ENCODE data around the gene A2ML1. TPM values are rescaled to one million over a fixed set of nuclear protein-coding genes. Genes with fewer than 3 reads are reported as not detected.

A2ML1 gene
- total and polyA plus RNA-seq, 7 experiments from 2014 or later = not detected

DNA sequence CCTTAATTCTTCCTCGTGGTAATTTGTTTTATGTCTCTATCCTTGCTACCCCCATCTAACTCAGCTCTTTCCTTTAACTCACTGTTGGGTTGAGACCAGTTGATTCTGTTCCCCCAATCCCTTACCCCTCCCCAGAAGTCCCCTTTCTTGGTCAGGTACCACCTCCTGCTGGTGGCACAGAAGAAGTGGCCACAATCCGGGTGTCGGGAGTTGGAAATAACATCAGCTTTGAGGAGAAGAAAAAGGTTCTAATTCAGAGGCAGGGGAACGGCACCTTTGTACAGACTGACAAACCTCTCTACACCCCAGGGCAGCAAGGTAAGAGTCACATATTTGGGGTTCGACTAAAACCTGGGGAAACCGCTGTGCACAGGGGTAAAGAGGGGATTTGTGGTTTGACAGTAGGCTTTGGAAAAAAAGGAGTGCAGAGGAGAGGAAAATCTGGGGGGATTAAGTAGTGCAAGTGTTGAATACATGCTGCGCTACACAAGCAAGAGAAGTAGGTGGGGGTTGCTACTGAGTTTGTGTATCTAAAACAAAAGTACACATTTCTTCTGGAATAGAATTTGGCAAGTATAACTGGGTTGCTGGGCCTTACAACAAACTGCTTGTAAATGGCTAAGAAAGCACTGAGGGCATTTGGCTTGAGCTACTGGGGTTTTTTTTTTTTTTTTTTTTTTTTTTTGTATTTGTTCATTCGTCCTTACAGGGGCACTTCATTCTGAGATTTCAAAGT, 1.3 kb downstream of the A2ML1 start:
- Mint-ChIP-seq H3K9me3 (peaks cover 0 to 9% (median 0%) of the 10 kb centered on the region in 11 donors), H3K27me3 (peaks cover under 1 to 12% (median 7%) of the 10 kb centered on the region in 5 donors), H3K27ac (no peak overlapping the region), H3K4me1 (no peaks in the 10 kb centered on the region), H3K4me3 (no peak overlapping the region), H3K36me3 (peaks cover 0 to 6% (median 0%) of the 10 kb centered on the region in 5 donors)
- DNase-seq (peak in 4 of 9 donors; percentile 3 to 8 (median 4)), ATAC-seq (no peak)
- ChIA-PET CTCF (no interaction called here), POLR2A (no interaction called here)
- Histone ChIP-seq H3K27me3 (ENCODE audit: control insufficient read depth in 2 of 2, insufficient read depth in 2 of 2, low read length in 2 of 2) (no peaks in the 10 kb centered on the region), H3K4me3 (ENCODE audit: low read length) (no peak overlapping the region), H3K36me3 (ENCODE audit: control insufficient read depth in 2 of 3, insufficient read depth in 3 of 3, low read length in 3 of 3) (no peaks in the 10 kb centered on the region), H3K9me3 (ENCODE audit: control insufficient read depth in 2 of 3, low read length in 3 of 3) (no peaks in the 10 kb centered on the region), H3K27ac (ENCODE audit: low read depth, low read length) (no peak overlapping the region), H3K4me1 (ENCODE audit: control insufficient read depth in 2 of 2, insufficient read depth in 2 of 2, low read length in 2 of 2) (no peaks in the 10 kb centered on the region)
- intact Hi-C loops (cut with micrococcal nuclease) = loop anchor here in 1 of 2 donors (1.0 to 2.0 kb wide), 2 partner anchors 141 to 279 kb away; no protein-coding TSS in a partner anchor

- H3K36me3 Mint-ChIP-seq = peaks cover 0 to 6% (median 0%) of the 10 kb centered on the region in 5 donors
- ChIA-PET POLR2A (no interaction called here), CTCF (no interaction called here)
- no peak for ATAC-seq
- H3K9me3 Mint-ChIP-seq = peaks cover 0 to 9% (median 0%) of the 10 kb centered on the region in 11 donors
- H3K4me3 Mint-ChIP-seq = no peak overlapping the region
- H3K4me1 Mint-ChIP-seq = peaks cover 0 to 3% (median 0%) of the 10 kb centered on the region in 7 donors
- no peak for DNase-seq
- no peak overlapping the region for H3K27ac ChIP-seq (ENCODE audit: low read depth, low read length)
- H3K36me3 ChIP-seq (ENCODE audit: control insufficient read depth in 2 of 3, insufficient read depth in 3 of 3, low read length in 3 of 3) = no peaks in the 10 kb centered on the region
- no peak overlapping the region for H3K27ac Mint-ChIP-seq
- H3K27me3 Mint-ChIP-seq = peaks cover 5 to 12% (median 8%) of the 10 kb centered on the region in 5 donors
- no peak overlapping the region for H3K4me3 ChIP-seq (ENCODE audit: low read length)
- no peaks in the 10 kb centered on the region for H3K27me3 ChIP-seq (ENCODE audit: control insufficient read depth in 2 of 2, insufficient read depth in 2 of 2, low read length in 2 of 2)
- H3K9me3 ChIP-seq (ENCODE audit: control insufficient read depth in 2 of 3, low read length in 3 of 3) = no peaks in the 10 kb centered on the region
- intact Hi-C loops (cut with micrococcal nuclease) = no loop called here
- no peaks in the 10 kb centered on the region for H3K4me1 ChIP-seq (ENCODE audit: control insufficient read depth in 2 of 2, insufficient read depth in 2 of 2, low read length in 2 of 2)
Measured at GRCh38 chr12:8827551-8828256, 5.3 kb downstream of the A2ML1 start.

DNA sequence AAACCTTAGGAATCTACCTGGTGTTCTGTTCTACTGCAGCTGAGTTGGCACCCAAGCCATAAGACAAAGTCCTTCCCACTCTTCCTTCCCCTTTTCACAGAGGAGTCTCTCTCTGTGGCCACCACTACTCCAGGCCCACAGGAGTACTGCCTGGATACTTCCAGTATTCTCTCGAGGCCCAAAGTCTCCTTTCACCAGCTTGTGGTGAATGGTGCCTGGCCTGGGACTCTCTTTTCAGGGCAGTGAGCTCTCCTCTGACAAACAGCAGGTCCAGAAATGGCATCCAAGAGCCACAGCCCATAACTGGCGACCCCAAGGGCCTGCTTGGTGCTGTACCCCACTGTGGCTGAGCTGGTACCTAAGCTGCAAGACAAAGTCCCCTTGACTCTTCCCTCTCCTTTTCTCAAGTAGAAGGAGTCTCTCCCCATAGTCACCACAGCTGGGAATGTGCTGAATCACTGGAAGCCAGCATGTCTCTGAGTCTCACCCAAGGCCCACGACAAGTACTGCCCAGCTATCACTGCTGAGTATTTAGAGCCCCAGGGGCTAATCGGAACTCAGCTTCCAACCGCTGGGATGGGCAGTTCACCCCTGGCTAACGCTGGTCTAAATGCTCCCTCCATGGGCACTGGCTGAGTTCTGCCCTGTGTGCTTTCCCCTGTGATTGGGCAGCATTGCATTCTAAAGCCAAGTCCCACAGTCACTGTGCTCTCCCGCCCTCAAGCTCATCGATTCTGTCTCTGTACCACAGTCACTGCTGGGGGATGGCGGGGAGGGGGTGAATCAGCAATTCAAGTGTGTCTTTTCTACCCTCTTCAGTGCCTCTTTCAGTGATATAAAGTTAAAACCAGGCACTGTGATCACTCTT, 6.1 kb downstream of the A2ML1 start:
- H3K36me3 ChIP-seq (ENCODE audit: control insufficient read depth in 2 of 3, insufficient read depth in 3 of 3, low read length in 3 of 3) = no peaks in the 10 kb centered on the region
- Mint-ChIP-seq H3K9me3 (peaks cover 0 to 9% (median 0%) of the 10 kb centered on the region in 11 donors), H3K27me3 (peaks cover 5 to 14% (median 8%) of the 10 kb centered on the region in 5 donors), H3K36me3 (peaks cover 0 to 6% (median 0%) of the 10 kb centered on the region in 5 donors), H3K27ac (no peak overlapping the region), H3K4me1 (peaks cover 0 to 3% (median 0%) of the 10 kb centered on the region in 7 donors), H3K4me3 (no peak overlapping the region)
- ATAC-seq = no peak
- H3K4me3 ChIP-seq (ENCODE audit: low read length) = no peak overlapping the region
- intact Hi-C loops (cut with micrococcal nuclease) = no loop called here
- ChIA-PET CTCF (interaction anchor here (0.5 kb wide), 1 partner anchor 898 kb away, joined by 5 read pairs; no protein-coding TSS in a partner anchor), POLR2A (interaction anchor here (0.6 kb wide), 1 partner anchor 29 kb away, joined by 3 read pairs; no protein-coding TSS in a partner anchor)
- no peaks in the 10 kb centered on the region for H3K9me3 ChIP-seq (ENCODE audit: control insufficient read depth in 2 of 3, low read length in 3 of 3)
- no peak overlapping the region for H3K27ac ChIP-seq (ENCODE audit: low read depth, low read length)
- H3K27me3 ChIP-seq (ENCODE audit: control insufficient read depth in 2 of 2, insufficient read depth in 2 of 2, low read length in 2 of 2) = no peaks in the 10 kb centered on the region
- no peaks in the 10 kb centered on the region for H3K4me1 ChIP-seq (ENCODE audit: control insufficient read depth in 2 of 2, insufficient read depth in 2 of 2, low read length in 2 of 2)
- DNase-seq = no peak

GRCh38 chr12:8829125-8829518, 6.7 kb downstream of the A2ML1 start:
- Histone ChIP-seq H3K4me3 (ENCODE audit: low read length) (no peak overlapping the region), H3K27ac (ENCODE audit: low read depth, low read length) (no peak overlapping the region), H3K27me3 (ENCODE audit: control insufficient read depth in 2 of 2, insufficient read depth in 2 of 2, low read length in 2 of 2) (no peaks in the 10 kb centered on the region), H3K36me3 (ENCODE audit: control insufficient read depth in 2 of 3, insufficient read depth in 3 of 3, low read length in 3 of 3) (no peaks in the 10 kb centered on the region), H3K4me1 (ENCODE audit: control insufficient read depth in 2 of 2, insufficient read depth in 2 of 2, low read length in 2 of 2) (no peaks in the 10 kb centered on the region), H3K9me3 (ENCODE audit: control insufficient read depth in 2 of 3, low read length in 3 of 3) (no peaks in the 10 kb centered on the region)
- Mint-ChIP-seq H3K4me1 (peaks cover 0 to 3% (median 0%) of the 10 kb centered on the region in 7 donors), H3K27me3 (peaks cover 5 to 11% (median 8%) of the 10 kb centered on the region in 5 donors), H3K4me3 (no peak overlapping the region), H3K36me3 (peaks cover 0 to 6% (median 0%) of the 10 kb centered on the region in 5 donors), H3K27ac (no peak overlapping the region), H3K9me3 (peaks cover 0 to 9% (median 0%) of the 10 kb centered on the region in 11 donors)
- DNase-seq = no peak
- POLR2A ChIA-PET = interaction anchor here (0.6 kb wide), 1 partner anchor 29 kb away, joined by 3 read pairs; no protein-coding TSS in a partner anchor
- no peak for ATAC-seq
- intact Hi-C loops (cut with micrococcal nuclease) = no loop called here
- CTCF ChIA-PET = interaction anchor here (0.5 kb wide), 1 partner anchor 899 kb away, joined by 5 read pairs; no protein-coding TSS in a partner anchor

DNA sequence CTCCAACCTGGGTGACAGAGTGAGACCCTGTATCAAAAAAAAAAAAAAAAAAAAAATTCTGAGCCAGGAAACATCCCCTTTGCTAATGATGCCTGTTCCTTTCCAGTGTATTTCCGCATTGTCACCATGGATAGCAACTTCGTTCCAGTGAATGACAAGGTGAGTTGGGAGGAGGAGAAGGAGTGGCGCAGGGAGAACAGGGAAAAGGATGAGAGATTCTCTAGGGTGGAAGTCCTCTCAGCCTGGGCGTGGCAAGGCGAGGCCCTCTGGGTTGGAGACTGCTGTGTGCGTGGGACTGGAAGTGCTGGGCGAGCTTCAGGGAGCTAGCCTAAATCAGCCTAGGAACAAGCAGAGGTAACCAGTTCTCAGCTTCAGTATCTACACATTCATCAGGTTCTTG, 7.2 kb downstream of the A2ML1 start:
- ATAC-seq (no peak), DNase-seq (no peak)
- ChIA-PET POLR2A (no interaction called here), CTCF (no interaction called here)
- Histone ChIP-seq H3K9me3 (ENCODE audit: control insufficient read depth in 2 of 3, low read length in 3 of 3) (no peaks in the 10 kb centered on the region), H3K4me3 (ENCODE audit: low read length) (no peak overlapping the region), H3K4me1 (ENCODE audit: control insufficient read depth in 2 of 2, insufficient read depth in 2 of 2, low read length in 2 of 2) (no peaks in the 10 kb centered on the region), H3K36me3 (ENCODE audit: control insufficient read depth in 2 of 3, insufficient read depth in 3 of 3, low read length in 3 of 3) (no peaks in the 10 kb centered on the region), H3K27ac (ENCODE audit: low read depth, low read length) (no peak overlapping the region), H3K27me3 (ENCODE audit: control insufficient read depth in 2 of 2, insufficient read depth in 2 of 2, low read length in 2 of 2) (no peaks in the 10 kb centered on the region)
- intact Hi-C loops (cut with micrococcal nuclease) = no loop called here
- Mint-ChIP-seq H3K4me3 (no peak overlapping the region), H3K36me3 (peaks cover 0 to 6% (median 0%) of the 10 kb centered on the region in 5 donors), H3K4me1 (peaks cover 0 to 3% (median 0%) of the 10 kb centered on the region in 7 donors), H3K27me3 (peaks cover 5 to 11% (median 8%) of the 10 kb centered on the region in 5 donors), H3K9me3 (peaks cover 0 to 9% (median 0%) of the 10 kb centered on the region in 11 donors), H3K27ac (no peak overlapping the region)

DNA sequence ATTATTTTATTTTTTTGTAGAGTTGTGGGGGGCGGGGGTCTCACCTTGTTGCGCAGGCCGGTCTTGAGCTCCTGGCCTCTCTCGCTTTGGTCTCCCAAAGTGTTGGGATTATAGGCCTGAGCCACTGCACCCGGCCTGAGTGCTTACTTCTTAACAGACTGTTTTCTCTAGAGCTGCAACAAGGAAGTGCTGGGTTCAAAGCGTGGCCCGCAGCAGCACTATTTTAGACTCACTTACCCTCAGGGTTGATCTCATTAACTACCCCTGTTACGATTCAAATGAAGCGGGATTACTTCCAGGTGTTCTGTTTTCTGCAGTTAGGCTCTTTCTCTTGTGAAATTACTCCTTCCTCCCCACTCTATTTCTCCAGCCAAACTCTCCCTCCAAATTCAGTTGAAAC, 8.7 kb downstream of the A2ML1 start:
- Histone ChIP-seq H3K36me3 (ENCODE audit: control insufficient read depth in 2 of 3, insufficient read depth in 3 of 3, low read length in 3 of 3) (no peaks in the 10 kb centered on the region), H3K27ac (ENCODE audit: low read depth, low read length) (no peak overlapping the region), H3K4me1 (ENCODE audit: control insufficient read depth in 2 of 2, insufficient read depth in 2 of 2, low read length in 2 of 2) (no peaks in the 10 kb centered on the region), H3K27me3 (ENCODE audit: control insufficient read depth in 2 of 2, insufficient read depth in 2 of 2, low read length in 2 of 2) (no peaks in the 10 kb centered on the region), H3K4me3 (ENCODE audit: low read length) (no peak overlapping the region), H3K9me3 (ENCODE audit: control insufficient read depth in 2 of 3, low read length in 3 of 3) (no peaks in the 10 kb centered on the region)
- ChIA-PET CTCF (interaction anchor here (1.8 kb wide), 1 partner anchor 59 kb away, joined by 5 read pairs; no protein-coding TSS in a partner anchor), POLR2A (no interaction called here)
- Mint-ChIP-seq H3K27me3 (peaks cover 4 to 19% (median 13%) of the 10 kb centered on the region in 5 donors), H3K4me1 (peaks cover 0 to 3% (median 0%) of the 10 kb centered on the region in 7 donors), H3K36me3 (peaks cover 0 to 6% (median 0%) of the 10 kb centered on the region in 5 donors), H3K4me3 (no peak overlapping the region), H3K9me3 (peaks cover 0 to 4% (median 0%) of the 10 kb centered on the region in 11 donors), H3K27ac (no peak overlapping the region)
- intact Hi-C loops (cut with micrococcal nuclease) = no loop called here
- DNase-seq = no peak
- no peak for ATAC-seq

All from naive thymus-derived CD4-positive, alpha-beta T cell (primary cell).